Suppressor macrophage treated with lipopolysaccharide for 4 hours (primary cell): Measurements from ENCODE around the gene WDR5.

Experiments used
- DNase-seq: peaks from one replicate; pipeline ENCODE4 v3.0.0-alpha.2; 2020

The WDR5 gene

DNA sequence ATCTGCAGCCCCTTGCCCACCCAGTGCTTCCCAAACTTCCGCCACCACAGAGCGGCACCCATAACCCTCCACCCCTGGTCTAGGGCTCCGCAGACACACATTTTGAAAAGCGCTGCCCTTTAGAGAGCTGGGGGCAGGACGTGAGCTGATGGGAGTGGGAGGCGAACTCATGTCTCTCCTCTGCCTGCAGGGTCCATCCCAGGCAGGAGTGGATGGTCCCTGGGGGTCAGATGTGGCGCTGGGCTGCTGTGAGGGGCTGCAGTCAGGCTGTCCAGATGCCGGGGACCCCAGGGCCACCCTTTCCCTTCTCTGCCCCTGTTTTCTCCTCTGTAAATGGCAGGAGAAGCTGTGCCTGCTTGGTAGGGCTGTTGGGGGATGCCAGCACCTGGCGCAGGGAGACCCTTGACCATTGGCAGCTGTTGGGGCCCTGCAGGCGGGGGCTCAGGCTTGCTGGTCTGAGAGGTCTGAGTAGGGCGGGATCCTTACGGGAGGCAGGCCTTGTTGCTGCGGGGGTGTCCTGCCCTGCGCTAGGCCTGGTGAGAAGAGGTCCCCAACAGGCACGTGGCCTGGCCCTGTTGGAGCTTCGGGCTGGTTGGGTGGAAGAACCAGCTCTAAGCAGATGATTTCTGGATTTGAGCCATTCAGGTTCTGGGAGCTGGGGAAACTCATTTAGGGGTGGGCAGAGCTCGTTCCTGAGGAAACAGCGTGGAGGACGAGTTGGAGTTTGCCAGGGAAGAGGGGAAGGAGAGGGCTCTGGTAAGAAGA is 38.8 kb downstream of the WDR5 start:
- DNase-seq = no peak

DNA sequence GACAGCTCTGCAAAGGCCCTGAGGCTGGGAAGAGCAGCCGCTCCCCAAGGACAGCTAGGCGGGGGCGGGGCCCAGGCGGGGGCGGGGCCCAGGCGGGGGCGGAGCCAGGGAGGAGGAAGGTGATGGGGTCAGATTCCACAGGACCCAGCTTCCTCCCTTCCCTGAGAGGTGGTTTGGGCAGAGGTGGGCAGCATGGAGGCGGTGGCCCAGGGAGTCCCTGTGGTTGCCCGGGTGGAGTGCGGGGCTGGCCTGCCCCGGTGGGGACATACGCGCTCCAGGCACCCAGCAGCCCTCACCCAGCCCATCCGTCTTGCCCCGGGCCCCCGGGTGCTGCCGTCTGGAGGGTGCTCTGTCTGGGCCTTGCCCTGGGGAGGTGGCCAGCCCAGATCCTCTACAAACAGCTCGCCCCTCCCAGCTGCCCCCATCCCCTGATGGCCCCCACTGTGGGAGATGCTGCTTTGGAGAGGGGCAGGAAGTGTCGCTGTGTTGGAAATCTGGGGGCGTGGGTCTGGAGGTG is 39.5 kb downstream of the WDR5 start:
- DNase-seq = no peak

DNA sequence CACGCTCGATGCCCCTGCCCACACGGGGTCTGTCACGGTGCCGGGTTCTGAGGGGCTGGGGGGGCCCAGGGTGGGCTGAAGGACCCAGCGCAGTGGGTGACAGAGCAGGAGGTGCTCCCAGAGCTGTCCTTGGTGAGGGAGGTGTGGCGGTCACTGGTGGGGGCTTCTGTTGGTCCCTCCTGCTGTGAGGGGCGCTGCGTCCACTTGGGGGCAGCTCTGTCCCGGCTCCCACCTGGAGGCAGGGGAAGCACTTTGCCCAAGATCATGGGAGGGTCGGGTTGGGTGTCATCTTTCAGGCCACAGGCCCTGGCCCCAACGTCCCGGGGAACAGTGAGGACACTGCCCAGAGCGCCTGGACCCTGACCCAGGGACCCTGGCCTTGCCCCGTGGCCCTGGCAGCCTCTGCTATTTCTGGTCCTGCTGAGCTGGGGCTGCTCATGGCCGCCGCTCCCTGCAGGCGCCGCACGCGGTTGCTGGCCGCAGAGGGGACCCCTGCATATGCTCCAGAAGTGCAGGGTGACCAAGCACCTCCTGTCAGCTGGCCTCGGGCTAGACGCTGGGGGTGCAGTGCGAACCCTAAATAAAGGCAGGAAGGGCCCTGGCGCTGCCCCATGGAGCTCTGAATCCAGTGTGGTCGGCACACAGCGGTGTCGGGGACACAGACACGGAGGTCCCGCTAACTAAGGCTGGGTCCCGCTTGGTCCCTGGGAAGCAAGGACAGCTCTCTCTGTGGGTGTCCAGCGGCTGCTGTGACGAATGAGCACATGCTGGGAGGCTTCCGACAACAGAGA is 40.1 kb downstream of the WDR5 start:
- no peak for DNase-seq

DNA sequence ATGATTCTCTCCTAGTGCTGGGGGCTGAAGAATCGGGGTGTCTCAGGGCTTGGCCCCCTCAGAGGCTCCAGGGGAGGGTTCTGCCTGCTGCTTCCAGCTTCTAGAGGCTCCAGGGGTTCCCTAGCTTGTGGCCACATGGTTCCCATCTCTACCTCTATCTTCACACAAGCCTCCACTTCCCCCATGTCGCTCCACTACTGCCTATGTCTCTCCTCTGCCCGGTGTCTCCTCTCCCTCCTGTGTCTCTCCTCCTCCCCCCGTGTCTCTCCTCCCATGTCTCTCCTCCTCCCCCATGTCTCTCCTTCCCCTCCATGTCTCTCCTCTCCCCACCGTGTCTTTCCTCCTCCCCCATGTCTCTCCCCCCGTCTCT is 40.7 kb downstream of the WDR5 start:
- no peak for DNase-seq

DNA sequence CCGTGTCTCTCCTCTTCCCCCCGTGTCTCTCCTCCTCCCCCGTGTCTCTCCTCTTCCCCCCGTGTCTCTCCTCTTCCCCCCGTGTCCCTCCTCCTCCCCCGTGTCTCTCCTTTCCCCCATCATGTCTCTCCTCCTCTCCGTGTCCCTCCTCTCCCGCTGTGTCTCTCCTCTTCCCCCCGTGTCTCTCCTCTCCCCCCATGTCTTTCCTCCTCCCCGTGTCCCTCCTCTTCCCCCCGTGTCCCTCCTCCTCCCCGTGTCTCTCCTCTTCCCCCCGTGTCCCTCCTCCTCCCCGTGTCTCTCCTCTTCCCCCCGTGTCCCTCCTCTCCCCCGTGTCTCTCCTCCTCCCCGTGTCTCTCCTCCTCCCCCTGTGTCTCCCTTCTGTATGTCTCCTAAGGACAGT is 41.3 kb downstream of the WDR5 start:
- no peak for DNase-seq

DNA sequence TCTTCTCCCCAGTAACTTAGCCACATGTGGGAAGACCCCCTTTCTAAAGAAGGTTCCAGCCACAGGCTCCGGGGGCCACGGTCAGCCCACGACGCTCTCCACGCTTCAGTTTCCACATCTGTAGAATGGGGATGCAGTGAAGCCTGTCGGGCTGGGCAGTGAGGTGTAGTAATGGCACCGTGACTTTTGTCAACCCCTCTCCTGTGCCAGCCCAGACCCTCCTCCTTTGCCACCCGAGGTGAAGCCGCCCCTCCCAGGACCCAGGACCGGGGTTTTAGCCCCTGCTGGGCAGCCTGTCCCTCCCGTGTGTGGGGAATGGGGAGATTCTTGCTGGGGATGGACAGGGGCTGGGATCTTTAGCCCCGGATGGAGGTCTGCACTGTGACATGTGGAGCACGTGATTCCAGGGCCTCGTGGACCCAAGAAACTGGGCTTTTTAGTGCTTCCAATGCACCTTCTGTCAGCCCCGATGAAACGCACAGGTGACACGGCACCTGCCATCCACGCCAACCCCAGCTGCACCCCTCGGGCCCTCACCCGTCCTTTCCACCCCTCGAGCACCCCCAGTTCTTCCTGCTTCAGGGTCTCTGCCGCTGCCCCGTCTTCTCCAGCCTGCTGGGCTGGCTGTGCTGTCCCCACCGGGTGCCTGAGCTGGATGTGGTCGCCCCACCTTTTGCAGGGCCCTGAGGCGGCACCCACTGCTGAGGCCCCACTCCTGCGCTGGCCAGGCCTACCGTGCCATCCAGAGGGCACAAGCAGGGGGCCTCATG is 41.9 kb downstream of the WDR5 start:
- no peak for DNase-seq

DNA sequence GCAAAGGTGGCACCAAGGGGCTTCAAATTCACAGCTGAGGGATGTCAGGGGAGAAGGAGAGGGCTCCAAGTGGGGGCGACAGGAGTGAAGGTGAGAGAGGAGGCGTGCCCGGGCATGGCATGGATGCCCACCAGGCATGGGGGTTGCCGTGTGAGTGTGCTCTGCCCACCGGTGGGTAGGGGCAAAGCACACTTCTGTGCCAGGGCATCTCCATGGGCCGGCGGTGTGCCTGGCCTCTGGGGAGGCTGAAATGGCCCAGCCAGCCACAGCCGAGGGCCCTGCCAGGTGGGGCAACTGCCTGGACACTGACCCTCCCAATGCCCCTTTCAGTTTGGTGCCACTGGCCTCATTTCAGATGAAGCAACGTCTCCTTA is 42.5 kb downstream of the WDR5 start:
- DNase-seq = no peak

DNA sequence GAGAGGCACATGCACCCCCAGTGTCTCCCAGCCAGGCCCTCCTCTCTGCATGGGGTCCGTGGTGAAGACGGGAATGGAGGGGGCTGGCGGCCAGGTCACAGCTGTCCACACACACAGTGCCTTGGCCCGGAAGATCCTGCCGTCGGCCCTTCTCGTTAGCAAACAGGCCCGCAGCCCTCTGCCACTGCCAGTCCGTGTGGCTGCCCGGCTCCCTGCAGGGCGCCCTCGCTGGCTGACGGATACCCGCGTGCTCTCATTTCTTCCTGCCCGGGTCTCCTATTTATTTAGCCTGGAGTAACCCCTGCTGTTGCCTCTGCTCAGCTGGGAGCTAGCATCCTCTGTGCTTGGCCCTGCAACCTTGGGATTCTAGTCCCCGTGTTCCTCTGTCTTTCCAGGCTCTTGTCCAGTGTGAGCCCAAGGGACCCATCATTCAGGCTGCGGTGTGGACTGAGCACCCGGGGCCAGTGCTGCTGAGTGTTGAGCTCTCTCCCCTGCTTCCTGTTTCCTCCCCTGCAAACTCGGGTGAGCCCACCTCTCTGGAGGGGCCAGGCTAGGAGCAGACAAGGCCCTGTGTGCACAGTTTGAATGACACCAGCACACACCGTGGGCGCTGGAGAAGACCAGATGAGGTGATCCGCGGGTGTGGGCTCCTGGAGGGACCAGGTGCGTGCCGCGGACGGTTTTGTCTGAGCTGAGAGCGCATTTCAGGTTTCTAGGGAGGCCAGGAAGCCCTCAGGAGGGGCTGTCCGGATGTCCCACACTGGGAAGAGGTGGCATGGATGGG is 43.1 kb downstream of the WDR5 start:
- no peak for DNase-seq

DNA sequence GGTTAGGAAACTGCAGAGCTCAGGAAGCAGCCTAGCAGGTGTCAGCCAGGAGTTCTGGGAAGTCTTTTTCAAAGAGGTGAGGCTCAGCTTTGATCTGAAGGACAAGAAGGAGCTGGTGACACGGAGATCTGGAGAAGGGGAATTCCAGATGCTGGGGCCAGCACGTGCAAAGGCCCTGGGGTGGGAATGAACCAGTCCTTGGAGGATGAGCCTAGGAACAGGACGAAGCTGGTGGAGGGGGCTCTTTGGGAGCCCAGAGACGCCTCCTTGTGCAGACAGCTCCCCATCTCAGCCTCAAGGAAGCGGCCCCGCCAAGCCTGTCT is 43.7 kb downstream of the WDR5 start:
- DNase-seq = no peak

DNA sequence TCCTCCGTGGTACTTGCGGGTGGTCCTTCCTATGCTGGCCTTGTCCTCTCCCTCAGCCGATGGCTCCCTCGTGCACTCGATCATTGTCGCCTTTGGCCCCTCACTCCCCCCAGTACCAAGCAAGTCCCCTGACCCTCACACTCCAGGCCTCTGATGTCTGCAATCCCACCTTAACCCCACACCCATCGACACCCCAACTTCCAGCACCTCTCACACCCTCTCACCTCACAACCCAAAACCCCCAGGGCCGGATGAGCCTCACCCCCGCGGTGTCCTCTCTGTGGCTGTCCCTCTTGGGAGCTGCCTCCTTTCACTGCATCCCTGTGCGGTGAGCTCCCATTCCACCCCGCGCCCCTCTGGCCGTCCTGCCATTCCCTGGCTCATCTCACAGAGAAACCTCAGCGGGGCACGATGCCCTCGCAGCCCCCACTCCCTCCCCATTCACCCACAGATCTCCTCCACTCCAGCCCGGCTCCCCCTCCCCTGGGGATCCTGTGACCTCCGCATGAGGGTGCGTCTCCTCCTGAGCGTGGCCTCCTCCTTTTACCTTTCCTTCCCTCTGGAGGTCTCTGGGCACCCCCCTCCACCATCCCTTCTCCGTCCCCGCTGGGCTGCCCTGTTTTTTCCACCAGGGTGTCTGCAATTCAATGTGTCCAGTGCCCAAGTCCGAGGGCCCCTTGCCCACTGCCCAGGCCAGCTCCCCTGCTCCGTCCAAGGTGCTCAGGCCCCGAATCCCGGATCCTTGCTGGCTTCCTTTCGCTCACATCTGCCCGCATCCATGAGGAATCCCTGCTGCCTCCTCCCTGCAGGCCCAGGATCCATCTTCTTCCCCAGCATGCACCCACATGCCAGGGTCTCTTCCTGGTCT is 44.3 kb downstream of the WDR5 start:
- DNase-seq = no peak

DNA sequence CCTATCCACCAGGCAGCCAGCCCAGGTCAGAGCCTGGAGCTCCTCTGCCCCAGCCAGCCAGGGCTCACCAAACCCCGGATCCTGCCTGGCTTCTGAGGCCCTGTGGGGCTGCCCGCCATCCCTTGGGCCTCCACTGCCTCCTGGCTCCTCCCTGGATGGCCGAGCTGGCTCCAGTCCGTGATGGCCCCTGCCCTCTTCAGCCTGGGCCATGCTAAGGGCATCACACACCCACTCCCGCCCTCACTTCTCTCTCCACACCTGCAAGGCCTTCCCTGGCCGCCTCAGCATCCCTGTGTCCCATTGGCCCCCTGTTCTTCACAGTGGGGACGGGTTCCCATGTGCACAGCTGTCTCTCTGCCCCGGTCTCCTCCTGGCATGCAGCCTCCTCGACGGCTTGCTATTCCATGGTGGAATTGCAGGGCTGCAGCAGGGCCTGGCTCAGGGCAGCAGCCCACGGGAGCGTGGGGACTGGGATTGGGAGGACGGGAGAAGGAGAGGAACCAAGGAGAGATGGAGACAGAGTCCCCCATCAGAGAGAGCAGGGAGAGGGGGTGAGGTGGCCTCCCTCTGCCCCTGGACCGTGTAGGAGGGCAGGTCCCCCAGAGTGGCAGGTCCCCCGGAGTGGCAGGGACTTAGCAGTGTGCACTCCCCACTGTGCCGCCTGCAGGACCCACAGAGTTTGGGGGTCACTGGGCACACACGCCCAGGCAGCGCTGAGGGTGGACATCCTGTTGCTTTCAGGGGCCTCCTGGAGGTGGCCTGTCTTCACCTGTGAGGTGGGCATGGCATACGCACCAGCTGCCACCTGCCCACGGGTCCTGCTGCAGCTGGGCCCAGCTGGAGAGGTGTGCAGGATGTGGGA is 45.1 kb downstream of the WDR5 start:
- DNase-seq = no peak

DNA sequence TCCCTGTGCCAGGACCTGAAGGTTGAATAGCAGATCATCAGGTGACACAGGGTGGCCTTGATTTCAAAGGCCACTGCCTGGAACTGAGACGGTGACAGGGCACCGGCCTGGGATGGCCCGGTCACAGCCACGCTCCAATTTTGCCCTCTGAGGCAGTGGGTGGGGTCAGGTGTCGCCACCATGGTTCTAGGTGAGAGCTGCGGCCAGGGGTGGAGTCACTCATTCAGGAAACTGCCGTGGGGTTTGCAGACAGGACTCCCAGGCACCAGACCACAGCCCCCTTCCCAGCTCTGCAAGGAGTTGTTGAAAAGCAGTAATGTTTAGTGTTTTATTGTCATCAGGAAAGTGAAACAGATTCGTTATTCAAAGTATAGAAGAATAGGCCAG is 45.8 kb downstream of the WDR5 start:
- DNase-seq = no peak

DNA sequence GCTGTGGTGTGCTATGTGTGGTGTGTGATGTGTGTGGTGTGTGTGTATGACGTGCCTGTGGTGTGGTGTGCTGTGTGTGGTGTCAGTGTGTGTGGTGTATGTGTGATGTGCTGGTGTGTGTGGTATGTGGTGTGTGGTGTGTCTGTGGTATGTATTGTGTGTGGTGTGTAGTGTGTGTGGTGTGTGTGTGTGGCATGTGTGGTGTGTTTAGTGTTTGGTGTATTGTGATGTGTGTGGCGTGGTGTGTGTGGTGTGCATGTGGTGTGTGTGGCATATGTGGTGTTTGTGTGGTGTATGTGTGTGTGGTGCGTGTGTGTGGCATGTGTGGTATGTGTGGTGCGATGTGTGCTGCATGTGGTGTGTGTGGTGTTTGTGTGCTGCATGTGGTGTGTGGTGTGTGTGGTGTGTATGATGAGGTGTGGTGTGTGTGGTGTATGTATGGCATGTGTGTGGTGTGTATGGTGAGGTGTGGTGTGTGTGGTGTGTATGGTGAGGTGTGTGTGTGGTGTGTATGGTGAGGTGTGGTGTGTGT is 46.7 kb downstream of the WDR5 start:
- no peak for DNase-seq

DNA sequence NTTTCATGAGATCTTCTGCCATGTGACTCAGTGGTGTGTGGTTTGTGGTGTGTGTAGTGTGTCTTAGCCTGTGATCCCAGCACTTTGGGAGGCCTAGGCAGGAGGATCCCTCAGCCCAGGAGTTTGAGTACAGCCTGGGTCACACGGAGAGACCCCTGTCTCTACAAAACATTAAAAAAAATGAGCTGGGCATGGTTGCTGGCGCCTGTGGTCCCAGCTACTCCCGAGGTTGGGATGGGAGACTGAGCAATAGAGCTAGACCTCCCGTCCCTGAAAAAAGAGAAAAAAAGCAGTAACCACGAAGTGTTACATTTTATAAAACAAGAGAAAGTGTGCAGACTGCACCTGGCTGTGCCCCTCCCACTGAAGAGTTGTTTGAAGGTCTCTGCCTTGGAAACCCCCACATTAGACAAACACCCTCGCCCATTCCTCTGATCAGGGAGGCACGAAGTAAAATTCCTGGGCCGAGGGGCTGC is 49.7 kb downstream of the WDR5 start:
- no peak for DNase-seq

DNA sequence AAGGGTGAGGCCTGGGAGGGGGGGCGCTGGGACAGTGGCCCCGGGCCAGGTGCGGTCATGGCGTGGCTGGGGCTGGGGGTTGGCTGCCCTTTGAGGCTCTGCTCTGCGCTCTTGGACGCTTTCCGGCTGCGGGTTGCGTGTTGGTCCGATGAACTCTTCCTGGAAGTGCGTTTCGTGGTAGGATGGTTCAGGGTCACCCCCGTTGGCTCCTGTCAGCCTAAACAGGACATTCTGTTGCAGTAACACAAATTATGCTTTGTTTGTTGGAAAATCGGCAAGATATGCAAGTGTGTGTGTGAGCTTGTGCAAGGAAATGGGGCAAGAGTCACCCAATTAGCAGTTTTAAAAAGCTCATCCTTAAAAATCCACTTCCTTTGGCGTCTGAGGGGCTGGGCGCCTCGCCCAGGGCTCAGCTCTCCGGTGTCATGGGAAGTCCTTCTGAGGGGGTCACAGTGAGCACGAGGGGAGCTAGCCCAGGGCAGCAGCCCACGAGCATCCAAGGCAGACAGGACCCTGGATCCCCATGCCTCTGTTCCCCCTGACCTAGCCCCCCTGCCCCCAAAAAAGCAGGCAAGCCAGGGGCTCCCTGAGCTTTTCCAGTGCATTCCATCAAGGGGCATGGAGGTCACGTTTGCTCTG is 50.7 kb downstream of the WDR5 start:
- DNase-seq = no peak

DNA sequence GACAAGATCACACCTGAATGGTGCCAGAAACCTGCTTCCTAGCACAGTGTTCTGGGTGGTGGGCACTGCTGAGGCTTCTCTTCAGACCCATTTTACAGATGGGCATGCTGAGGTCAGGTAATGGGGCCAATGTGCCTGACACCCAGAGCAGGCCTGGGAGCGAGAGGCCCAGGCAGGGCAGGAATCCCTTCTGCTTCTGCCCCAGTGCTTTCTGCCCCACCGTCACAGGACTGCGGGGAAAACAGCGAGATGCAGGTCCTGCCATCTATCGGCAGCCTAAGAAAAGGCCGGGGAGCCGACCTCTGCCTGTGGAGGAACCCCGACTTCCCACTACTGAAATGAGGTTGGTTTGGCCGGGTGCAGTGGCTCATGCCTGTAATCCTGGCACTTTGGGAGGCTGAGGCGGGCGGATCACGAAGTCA is 51.2 kb downstream of the WDR5 start:
- no peak for DNase-seq

DNA sequence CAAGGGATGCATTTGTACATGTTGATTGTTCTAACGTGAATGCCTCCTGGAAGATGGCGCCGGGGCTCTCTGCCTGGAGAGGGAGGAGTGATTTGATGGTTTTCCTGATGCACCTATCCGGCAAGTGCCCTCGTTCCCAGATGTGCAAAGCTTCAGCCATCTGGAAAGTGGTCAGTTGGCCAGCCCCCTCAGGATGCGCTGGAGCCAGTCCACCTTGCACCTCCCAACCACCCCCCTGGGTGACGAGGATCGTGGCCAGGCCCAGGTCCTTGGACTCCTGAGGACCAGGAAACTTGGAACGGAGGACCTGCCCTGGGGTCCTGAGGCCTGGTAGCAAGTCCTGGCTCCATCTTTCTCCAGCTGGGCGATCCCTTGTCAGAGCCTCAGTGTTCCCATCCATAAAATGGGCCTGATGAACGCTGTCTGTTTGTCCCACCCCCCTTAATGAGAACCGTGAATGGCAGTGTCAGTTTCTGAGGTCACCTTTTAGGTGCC is 52.1 kb downstream of the WDR5 start:
- DNase-seq = no peak

DNA sequence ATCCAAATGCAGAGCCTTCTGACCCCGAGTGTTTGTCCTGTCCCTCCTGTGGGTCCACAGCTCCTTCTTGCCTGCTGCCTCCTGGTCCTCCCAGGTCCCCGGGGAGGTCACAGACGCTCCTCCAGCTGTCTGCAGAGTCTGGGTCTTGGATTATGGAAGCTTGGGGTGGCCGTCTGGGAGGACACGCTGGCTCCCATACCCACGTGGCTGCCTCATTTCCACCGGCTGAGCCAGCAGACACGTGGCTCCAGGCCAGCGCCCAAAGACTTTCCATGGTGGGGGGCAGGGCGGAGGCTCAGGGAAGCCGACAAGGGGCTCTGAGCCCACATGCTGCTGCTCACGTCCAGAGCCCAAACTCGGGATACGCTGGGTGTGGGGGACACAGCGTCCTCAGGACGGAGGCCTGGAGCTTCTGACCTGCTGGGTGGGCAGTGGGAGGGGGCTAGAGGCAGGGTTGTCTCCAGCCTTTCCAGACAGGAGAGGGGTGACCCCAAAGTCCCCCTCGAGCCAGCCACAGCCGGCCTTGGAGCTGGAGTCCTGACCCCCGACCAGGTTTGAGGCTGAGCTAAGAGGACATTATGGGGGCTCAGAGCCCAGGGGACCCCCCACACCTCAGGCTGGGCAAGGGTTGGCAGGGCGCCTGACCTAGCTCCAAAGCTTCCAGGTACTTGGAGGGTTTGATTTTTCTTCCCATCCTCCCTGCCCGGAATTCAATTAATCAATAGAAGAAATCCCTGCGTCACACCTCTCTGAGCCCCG is 52.7 kb downstream of the WDR5 start:
- DNase-seq = no peak

DNA sequence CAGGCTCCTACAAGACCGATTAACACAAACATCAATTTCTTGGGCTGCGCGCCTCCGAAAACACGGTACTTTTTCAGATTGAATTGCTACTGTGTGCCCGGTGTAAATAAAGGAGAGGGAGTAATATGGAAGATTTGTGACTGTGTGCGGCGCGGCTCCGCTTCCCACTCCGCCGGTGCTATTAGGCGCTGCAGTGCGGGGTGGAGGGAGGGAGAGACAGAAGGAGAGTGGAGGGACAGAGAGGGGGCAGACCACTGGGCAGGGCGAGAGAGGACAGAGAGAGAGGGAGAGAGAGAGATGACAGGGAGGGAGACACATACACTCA is 53.2 kb downstream of the WDR5 start:
- no peak for DNase-seq
